Stimulated activated CD4-positive, alpha-beta T cell treated with anti-CD3 and anti-CD28 coated beads, Interleukin-15, amount 100 ng/mL, for 24 hours (primary cell): Measurements from ENCODE around the gene RNF220.
A peak's percentile ranks its signal among the peaks of the same experiment; 100 is the strongest.

Experiments
- DNase-seq: peaks from one replicate; pipeline ENCODE4 v3.0.0-alpha.2; 2020

The RNF220 gene

GRCh38 chr1:44591381-44591780 is 186.3 kb downstream of the RNF220 start:
- no peak for DNase-seq

- no peak for DNase-seq
Observed at GRCh38 chr1:44592208-44593145, 187.4 kb downstream of the RNF220 start.

- no peak for DNase-seq
Observed at GRCh38 chr1:44594353-44594752, 189.3 kb downstream of the RNF220 start.

- peak; percentile 87 for DNase-seq
Observed at GRCh38 chr1:44594871-44595735, 190.0 kb downstream of the RNF220 start.

- no peak for DNase-seq
Observed at GRCh38 chr1:44596511-44596910, 191.5 kb downstream of the RNF220 start.

GRCh38 chr1:44598167-44598566 is 193.1 kb downstream of the RNF220 start:
- DNase-seq: no peak

GRCh38 chr1:44602634-44603628 is 197.9 kb downstream of the RNF220 start:
- DNase-seq: no peak

GRCh38 chr1:44603718-44604117 is 198.7 kb downstream of the RNF220 start:
- DNase-seq: no peak

- no peak for DNase-seq
Observed at GRCh38 chr1:44604157-44604955, 199.3 kb downstream of the RNF220 start.

GRCh38 chr1:44605914-44606615 is 201.0 kb downstream of the RNF220 start:
- DNase-seq: no peak

GRCh38 chr1:44606701-44607281 is 201.7 kb downstream of the RNF220 start:
- no peak for DNase-seq

- DNase-seq: no peak
Observed at GRCh38 chr1:44608141-44608540, 203.1 kb downstream of the RNF220 start.

- DNase-seq: peak; percentile 45
Observed at GRCh38 chr1:44609412-44609767, 204.3 kb downstream of the RNF220 start.

GRCh38 chr1:44609768-44610526 is 204.9 kb downstream of the RNF220 start:
- DNase-seq: no peak

- no peak for DNase-seq
Observed at GRCh38 chr1:44610527-44611148, 205.6 kb downstream of the RNF220 start.

- no peak for DNase-seq
Observed at GRCh38 chr1:44611419-44611818, 206.4 kb downstream of the RNF220 start.

GRCh38 chr1:44611866-44612265 is 206.8 kb downstream of the RNF220 start:
- DNase-seq: no peak

- DNase-seq: no peak
Observed at GRCh38 chr1:44613941-44614340, 208.9 kb downstream of the RNF220 start.

- DNase-seq: no peak
Observed at GRCh38 chr1:44616284-44616990, 211.4 kb downstream of the RNF220 start.
